ENCODE data around the gene NRP1. TPM values are rescaled to one million over a fixed set of nuclear protein-coding genes. Genes with fewer than 3 reads are reported as not detected.

Gene NRP1
- total and polyA plus RNA-seq, 2 donors (not counting 3 experiments of a cell fraction or from before 2014, with no cell fraction given): 122 to 306 TPM

- BruUV-seq (replicated peaks): no TSS peak
- Histone ChIP-seq H3K27me3 (ENCODE audit: control insufficient read depth in 2 of 2, insufficient read depth in 2 of 2, low read length in 2 of 2) (no peaks in the 10 kb centered on the region), H3K9me3 (replicated peaks; ENCODE audit: control insufficient read depth, insufficient read depth, low read length) (no peaks in the 10 kb centered on the region), H3K4me2 (ENCODE audit: insufficient read depth, low read length) (no peak overlapping the region), H3K9ac (replicated peaks; ENCODE audit: extremely low read depth, insufficient read depth, low read length) (no peak overlapping the region), H3K4me3 (replicated peaks in 1 of 3; ENCODE audit: insufficient read depth in 1 of 3, low read depth in 1 of 3, low read length in 3 of 3) (no peak overlapping the region), H3K27ac (ENCODE audit: insufficient read depth, low read depth, low read length) (no peak overlapping the region), H3K79me2 (ENCODE audit: control insufficient read depth, insufficient read depth, low read length) (peaks cover 3% of the 10 kb centered on the region), H2AFZ (ENCODE audit: low read depth, low read length) (no peak overlapping the region), H4K20me1 (replicated peaks; ENCODE audit: control insufficient read depth, extremely low read depth, insufficient read depth, low read length) (no peaks in the 10 kb centered on the region), H3K36me3 (ENCODE audit: control insufficient read depth in 2 of 2, extremely low read depth in 1 of 2, insufficient read depth in 2 of 2, low read length in 2 of 2) (peaks cover 25 to 51% of the 10 kb centered on the region in 2 experiments), H3K4me1 (ENCODE audit: control insufficient read depth, extremely low read depth, insufficient read depth, low read length) (peaks cover 22% of the 10 kb centered on the region), H3K9me1 (replicated peaks; ENCODE audit: control insufficient read depth, extremely low read depth, insufficient read depth, low read length) (no peaks in the 10 kb centered on the region)
- POLR2A ChIA-PET: no interaction called here
- FAIRE-seq (no peak), DNase-seq (ENCODE audit: low read depth, low spot score) (no peak)
- CTCF ChIA-PET: interaction anchor here (1.3 kb wide), 2 partner anchors 9 to 18 kb away, joined by 3 to 4 read pairs; no protein-coding TSS in a partner anchor
- TF ChIP-seq MYC (IDR thresholded peaks at IDR 0.05; ENCODE audit: low read depth, low read length): no peak
- no peak for TF ChIP-seq FOS (IDR thresholded peaks at IDR 0.05; ENCODE audit: borderline replicate concordance, insufficient read depth, low read length)
- TF ChIP-seq GATA2 (IDR thresholded peaks at IDR 0.05; ENCODE audit: insufficient read depth, insufficient read length, low read depth, low read length): no peak
- no peak for TF ChIP-seq POLR2AphosphoS5 (IDR thresholded peaks at IDR 0.05; ENCODE audit: insufficient read depth, low read depth, low read length)
- no peak for TF ChIP-seq JUN (IDR thresholded peaks at IDR 0.05; ENCODE audit: borderline replicate concordance, insufficient read depth, insufficient read length, low read depth)
- TF ChIP-seq MAX (IDR thresholded peaks at IDR 0.05; ENCODE audit: insufficient read depth, insufficient read length): no peak
- no peak for TF ChIP-seq CTCF (IDR thresholded peaks at IDR 0.05; ENCODE audit: extremely low read depth in 1 of 2, insufficient read depth in 1 of 2, low read depth in 1 of 2, low read length in 2 of 2)
- no peak for TF ChIP-seq POLR2A (IDR thresholded peaks at IDR 0.05; ENCODE audit: low read depth, low read length)
- TF ChIP-seq EZH2 (IDR thresholded peaks at IDR 0.05; ENCODE audit: borderline replicate concordance, low read depth, low read length, severe bottlenecking): no peak
- intact Hi-C loops (cut with micrococcal nuclease) (no loop called here), dilution Hi-C loops (cut with MboI; ENCODE audit: extremely low pct_ligation_motif_present, low sequenced_read_pairs) (no loop called here)
Observed at GRCh38 chr10:33211106-33211878, 123.2 kb downstream of the NRP1 start.

All from endothelial cell of umbilical vein (primary cell).